ENCODE results near the gene ZDHHC23.

DNA sequence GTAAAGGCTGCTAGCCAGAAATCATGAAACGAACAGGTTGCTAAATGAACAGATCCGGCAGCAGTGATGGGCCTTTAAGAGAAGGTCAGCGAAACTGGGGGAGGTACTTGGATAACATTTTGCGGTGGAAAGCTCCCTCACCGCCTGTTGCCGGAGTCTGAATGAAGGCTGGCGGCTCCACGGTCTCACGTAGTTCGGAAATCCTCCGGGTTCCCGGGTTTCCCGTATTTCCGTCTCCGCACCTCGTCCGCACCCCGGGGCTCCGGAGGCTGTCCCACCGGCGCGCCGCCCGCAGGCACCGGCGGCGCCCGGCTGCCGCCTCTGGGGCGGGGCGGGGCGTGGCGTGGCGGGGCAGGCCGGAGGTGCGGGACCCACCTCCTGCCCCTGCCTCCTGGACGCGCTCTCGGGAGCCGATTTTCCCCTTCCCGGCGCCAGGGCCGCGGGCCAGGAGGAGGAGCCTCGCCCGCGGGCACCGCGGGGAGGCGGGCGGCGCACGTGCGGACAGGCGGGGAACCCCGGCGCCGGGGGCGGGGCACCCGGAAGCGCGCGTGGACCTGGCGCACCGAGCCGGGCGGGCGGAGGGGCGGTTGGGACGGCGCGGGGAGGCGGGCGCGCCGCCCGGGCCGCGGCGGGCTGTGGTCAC, at the start of gene ZDHHC23:
- TF ChIP-seq, protein P1, sequence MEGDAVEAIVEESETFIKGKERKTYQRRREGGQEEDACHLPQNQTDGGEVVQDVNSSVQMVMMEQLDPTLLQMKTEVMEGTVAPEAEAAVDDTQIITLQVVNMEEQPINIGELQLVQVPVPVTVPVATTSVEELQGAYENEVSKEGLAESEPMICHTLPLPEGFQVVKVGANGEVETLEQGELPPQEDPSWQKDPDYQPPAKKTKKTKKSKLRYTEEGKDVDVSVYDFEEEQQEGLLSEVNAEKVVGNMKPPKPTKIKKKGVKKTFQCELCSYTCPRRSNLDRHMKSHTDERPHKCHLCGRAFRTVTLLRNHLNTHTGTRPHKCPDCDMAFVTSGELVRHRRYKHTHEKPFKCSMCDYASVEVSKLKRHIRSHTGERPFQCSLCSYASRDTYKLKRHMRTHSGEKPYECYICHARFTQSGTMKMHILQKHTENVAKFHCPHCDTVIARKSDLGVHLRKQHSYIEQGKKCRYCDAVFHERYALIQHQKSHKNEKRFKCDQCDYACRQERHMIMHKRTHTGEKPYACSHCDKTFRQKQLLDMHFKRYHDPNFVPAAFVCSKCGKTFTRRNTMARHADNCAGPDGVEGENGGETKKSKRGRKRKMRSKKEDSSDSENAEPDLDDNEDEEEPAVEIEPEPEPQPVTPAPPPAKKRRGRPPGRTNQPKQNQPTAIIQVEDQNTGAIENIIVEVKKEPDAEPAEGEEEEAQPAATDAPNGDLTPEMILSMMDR (IDR thresholded peaks at IDR 0.05), result no peak
- peak; percentile 48 for TF ChIP-seq EZH2 (IDR thresholded peaks at IDR 0.05)

All from neural progenitor cell (in vitro differentiated cells).